ENCODE results near the gene PDE11A. TPM values are rescaled to one million over a fixed set of nuclear protein-coding genes. Genes with fewer than 3 reads are reported as not detected.
A peak's percentile ranks its signal among the peaks of the same experiment; 100 is the strongest.

Gene PDE11A
- total and polyA plus RNA-seq, 2 of the 13 experiments (the other 11 are each of a cell fraction or from before 2014, with no cell fraction given) = 1.2 to 1.7 TPM

DNA sequence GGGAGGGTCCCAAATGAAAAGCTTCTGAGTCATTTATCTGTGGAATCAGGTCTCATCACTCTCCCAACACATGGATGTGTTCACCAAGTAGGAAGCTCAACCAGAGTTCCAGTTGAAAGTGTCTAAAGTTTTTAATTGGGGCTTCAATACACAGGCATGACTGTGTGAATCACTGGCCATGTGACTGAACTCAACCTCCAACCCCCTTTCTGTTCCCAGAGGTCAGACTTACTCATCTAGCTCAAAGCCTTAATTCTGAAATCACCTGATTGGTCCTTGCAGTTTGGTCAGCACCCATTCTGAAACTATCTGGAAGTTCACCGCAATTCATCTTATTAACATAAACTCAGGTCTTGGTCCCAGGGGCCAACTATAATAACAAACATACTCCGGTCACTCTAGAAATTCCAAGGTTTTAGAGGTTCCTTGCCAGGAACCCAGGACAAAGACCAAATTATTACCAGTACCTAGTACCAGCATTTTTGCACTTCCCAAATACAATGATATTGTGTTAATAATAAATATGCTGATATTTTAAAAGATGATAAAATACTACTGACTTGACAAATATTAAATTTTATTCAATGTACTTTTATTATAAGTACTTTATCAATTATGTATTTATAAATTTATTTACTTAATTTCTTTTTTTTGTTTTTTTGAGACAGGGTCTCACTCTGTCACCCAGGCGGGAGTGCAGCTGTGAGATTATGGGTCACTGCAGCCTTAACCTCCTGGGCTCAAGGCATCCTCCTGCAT lies 28.9 kb upstream of the PDE11A start:
- Histone ChIP-seq H3K9me3 (ENCODE audit: low read length) (no peaks in the 10 kb centered on the region), H3K79me2 (ENCODE audit: insufficient read depth, low read length) (no peaks in the 10 kb centered on the region), H3K27me3 (ENCODE audit: control insufficient read depth in 1 of 2, insufficient read depth in 2 of 2, low read length in 2 of 2) (no peaks in the 10 kb centered on the region), H4K20me1 (ENCODE audit: insufficient read depth, low read length) (no peaks in the 10 kb centered on the region), H3K4me1 (ENCODE audit: insufficient read depth, low read length) (no peaks in the 10 kb centered on the region), H3K36me3 (replicated peaks in 1 of 2; ENCODE audit: control insufficient read depth in 1 of 2, insufficient read depth in 2 of 2, low read length in 2 of 2) (no peaks in the 10 kb centered on the region), H2AFZ (ENCODE audit: low read length) (no peak overlapping the region), H3K27ac (ENCODE audit: extremely low read length, insufficient read depth, low read length) (no peak overlapping the region), H3K9ac (ENCODE audit: insufficient read depth, low read depth, low read length) (no peak overlapping the region), H3K4me3 (replicated peaks in 1 of 3; ENCODE audit: insufficient read depth in 1 of 3, low read depth in 2 of 3, low read length in 3 of 3) (no peak overlapping the region), H3K4me2 (ENCODE audit: low read depth, low read length) (no peak overlapping the region)
- 59% methylated on average over 3 of the region's 3 CpGs for WGBS (ENCODE audit: low lambda C conversion rate)
- ChIA-PET POLR2A (no interaction called here), CTCF (ENCODE audit: low intra/inter-chr PET ratio, low total read pairs) (no interaction called here)
- no peak for ATAC-seq
- no peak for FAIRE-seq
- TF ChIP-seq MAFK (conservative IDR thresholded peaks at IDR 0.05 in 1 of 2, IDR thresholded peaks at IDR 0.05 in 1 of 2; ENCODE audit: low read length in 2 of 2) (peak in 1 of 2 experiments; percentile 50; a peak in 2 of 4 replicates), MAFF (IDR thresholded peaks at IDR 0.05; ENCODE audit: low read depth, low read length) (peak; percentile 39; the same call in 1 of the 2 replicates), KLF11 (CRISPR knock-in tag; IDR thresholded peaks at IDR 0.05) (no peak)
- TF ChIP-seq, protein P1, sequence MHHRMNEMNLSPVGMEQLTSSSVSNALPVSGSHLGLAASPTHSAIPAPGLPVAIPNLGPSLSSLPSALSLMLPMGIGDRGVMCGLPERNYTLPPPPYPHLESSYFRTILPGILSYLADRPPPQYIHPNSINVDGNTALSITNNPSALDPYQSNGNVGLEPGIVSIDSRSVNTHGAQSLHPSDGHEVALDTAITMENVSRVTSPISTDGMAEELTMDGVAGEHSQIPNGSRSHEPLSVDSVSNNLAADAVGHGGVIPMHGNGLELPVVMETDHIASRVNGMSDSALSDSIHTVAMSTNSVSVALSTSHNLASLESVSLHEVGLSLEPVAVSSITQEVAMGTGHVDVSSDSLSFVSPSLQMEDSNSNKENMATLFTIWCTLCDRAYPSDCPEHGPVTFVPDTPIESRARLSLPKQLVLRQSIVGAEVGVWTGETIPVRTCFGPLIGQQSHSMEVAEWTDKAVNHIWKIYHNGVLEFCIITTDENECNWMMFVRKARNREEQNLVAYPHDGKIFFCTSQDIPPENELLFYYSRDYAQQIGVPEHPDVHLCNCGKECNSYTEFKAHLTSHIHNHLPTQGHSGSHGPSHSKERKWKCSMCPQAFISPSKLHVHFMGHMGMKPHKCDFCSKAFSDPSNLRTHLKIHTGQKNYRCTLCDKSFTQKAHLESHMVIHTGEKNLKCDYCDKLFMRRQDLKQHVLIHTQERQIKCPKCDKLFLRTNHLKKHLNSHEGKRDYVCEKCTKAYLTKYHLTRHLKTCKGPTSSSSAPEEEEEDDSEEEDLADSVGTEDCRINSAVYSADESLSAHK (CRISPR knock-in tag; IDR thresholded peaks at IDR 0.05; ENCODE audit: borderline replicate concordance) = no peak
- in situ Hi-C loops (cut with HindIII; ENCODE audit: extremely low pct_ligation_motif_present, low pct_unique_long_range_greater_than_20kb) (no loop called here), intact Hi-C loops (cut with micrococcal nuclease; ENCODE audit: unreplicated experiment) (no loop called here)
- BruUV-seq (replicated peaks) = no TSS peak
- DNase-seq (ENCODE audit: low spot score) = no peak

DNA sequence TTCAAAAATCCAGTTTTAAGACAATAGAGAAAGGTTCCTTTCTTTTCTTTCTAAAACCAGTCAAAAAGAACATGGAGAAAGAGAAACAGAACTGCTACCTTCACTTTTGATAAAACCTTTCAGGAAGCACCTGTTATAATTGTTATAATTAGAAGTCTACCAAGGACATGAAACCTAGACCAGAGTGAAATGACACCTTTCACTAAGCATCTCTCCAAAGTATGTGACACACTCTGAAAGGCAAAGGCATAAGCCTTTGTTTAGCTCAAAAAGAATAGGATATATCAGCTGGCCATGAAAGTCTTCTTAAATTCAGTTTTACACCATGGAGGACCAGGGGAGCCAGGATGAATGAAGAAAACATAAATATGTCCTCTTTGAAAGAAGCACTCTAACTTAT lies 20.9 kb upstream of the PDE11A start:
- FAIRE-seq (no peak), ATAC-seq (no peak), DNase-seq (ENCODE audit: low spot score) (no peak)
- Histone ChIP-seq H3K4me2 (ENCODE audit: low read depth, low read length) (no peak overlapping the region), H3K4me1 (ENCODE audit: insufficient read depth, low read length) (no peaks in the 10 kb centered on the region), H3K9ac (ENCODE audit: insufficient read depth, low read depth, low read length) (no peak overlapping the region), H3K27ac (ENCODE audit: extremely low read length, insufficient read depth, low read length) (no peak overlapping the region), H3K4me3 (replicated peaks in 1 of 3; ENCODE audit: insufficient read depth in 1 of 3, low read depth in 2 of 3, low read length in 3 of 3) (no peak overlapping the region), H4K20me1 (ENCODE audit: insufficient read depth, low read length) (no peaks in the 10 kb centered on the region), H3K9me3 (ENCODE audit: low read length) (no peaks in the 10 kb centered on the region), H3K79me2 (ENCODE audit: insufficient read depth, low read length) (no peaks in the 10 kb centered on the region), H2AFZ (ENCODE audit: low read length) (no peak overlapping the region), H3K27me3 (ENCODE audit: control insufficient read depth in 1 of 2, insufficient read depth in 2 of 2, low read length in 2 of 2) (no peaks in the 10 kb centered on the region; a peak in 1 of 5 replicates), H3K36me3 (replicated peaks in 1 of 2; ENCODE audit: control insufficient read depth in 1 of 2, insufficient read depth in 2 of 2, low read length in 2 of 2) (no peaks in the 10 kb centered on the region)
- no TSS peak for BruUV-seq (replicated peaks)
- intact Hi-C loops (cut with micrococcal nuclease; ENCODE audit: unreplicated experiment) = no loop called here
- in situ Hi-C loops (cut with HindIII; ENCODE audit: extremely low pct_ligation_motif_present, low pct_unique_long_range_greater_than_20kb) = no loop called here
- POLR2A ChIA-PET = no interaction called here
- CTCF ChIA-PET (ENCODE audit: low intra/inter-chr PET ratio, low total read pairs) = no interaction called here
- TF ChIP-seq, protein P2, sequence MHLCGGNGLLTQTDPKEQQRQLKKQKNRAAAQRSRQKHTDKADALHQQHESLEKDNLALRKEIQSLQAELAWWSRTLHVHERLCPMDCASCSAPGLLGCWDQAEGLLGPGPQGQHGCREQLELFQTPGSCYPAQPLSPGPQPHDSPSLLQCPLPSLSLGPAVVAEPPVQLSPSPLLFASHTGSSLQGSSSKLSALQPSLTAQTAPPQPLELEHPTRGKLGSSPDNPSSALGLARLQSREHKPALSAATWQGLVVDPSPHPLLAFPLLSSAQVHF (CRISPR knock-in tag; IDR thresholded peaks at IDR 0.05) = no peak
- TF ChIP-seq ZNF33A (CRISPR knock-in tag; IDR thresholded peaks at IDR 0.05; ENCODE audit: borderline replicate concordance) (no peak), RNF2 (conservative IDR thresholded peaks at IDR 0.05; ENCODE audit: low read depth) (no peak), YY1 (IDR thresholded peaks at IDR 0.05; ENCODE audit: insufficient read depth, insufficient replicate concordance, low read depth, low read length) (no peak), ZNF761 (CRISPR knock-in tag; conservative IDR thresholded peaks at IDR 0.05) (no peak), CEBPG (CRISPR knock-in tag; IDR thresholded peaks at IDR 0.05) (no peak), ZBTB38 (CRISPR knock-in tag; IDR thresholded peaks at IDR 0.05) (no peak), ZNF792 (CRISPR knock-in tag; IDR thresholded peaks at IDR 0.05) (no peak), ZNF180 (CRISPR knock-in tag; IDR thresholded peaks at IDR 0.05; ENCODE audit: borderline replicate concordance, low read depth) (no peak)
- TF ChIP-seq, protein P3, sequence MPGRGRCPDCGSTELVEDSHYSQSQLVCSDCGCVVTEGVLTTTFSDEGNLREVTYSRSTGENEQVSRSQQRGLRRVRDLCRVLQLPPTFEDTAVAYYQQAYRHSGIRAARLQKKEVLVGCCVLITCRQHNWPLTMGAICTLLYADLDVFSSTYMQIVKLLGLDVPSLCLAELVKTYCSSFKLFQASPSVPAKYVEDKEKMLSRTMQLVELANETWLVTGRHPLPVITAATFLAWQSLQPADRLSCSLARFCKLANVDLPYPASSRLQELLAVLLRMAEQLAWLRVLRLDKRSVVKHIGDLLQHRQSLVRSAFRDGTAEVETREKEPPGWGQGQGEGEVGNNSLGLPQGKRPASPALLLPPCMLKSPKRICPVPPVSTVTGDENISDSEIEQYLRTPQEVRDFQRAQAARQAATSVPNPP (CRISPR knock-in tag; IDR thresholded peaks at IDR 0.05) = no peak
